Measurements from ENCODE around the gene AGR2.

AGR2 gene

GRCh38 chr7:16778476-16778875, 26.3 kb downstream of the AGR2 start:
- H3K36me3 ChIP-seq (ENCODE audit: insufficient read depth) = no peaks in the 10 kb centered on the region
- H3K4me3 ChIP-seq (IDR thresholded peaks at IDR 0.05; ENCODE audit: insufficient read depth, low read depth, low read length) = no peak overlapping the region
- H3K27ac ChIP-seq = no peak overlapping the region
- no peaks in the 10 kb centered on the region for H3K27me3 ChIP-seq (ENCODE audit: insufficient read depth, low read depth)
- H3K79me2 ChIP-seq (ENCODE audit: insufficient read depth, low read depth) = no peaks in the 10 kb centered on the region
- no peak overlapping the region for H2AFZ ChIP-seq (ENCODE audit: low read depth)
- no peak for TF ChIP-seq CTCF (conservative IDR thresholded peaks at IDR 0.05; ENCODE audit: low read depth, low read length)
- no peak overlapping the region for H3K9ac ChIP-seq
- no peaks in the 10 kb centered on the region for H4K20me1 ChIP-seq (ENCODE audit: insufficient read depth)
- no peak overlapping the region for H3K4me2 ChIP-seq
- H3K4me1 ChIP-seq (ENCODE audit: low read depth, poor library complexity, severe bottlenecking) = no peaks in the 10 kb centered on the region

GRCh38 chr7:16776053-16776452, 28.7 kb downstream of the AGR2 start:
- no peak for TF ChIP-seq CTCF (conservative IDR thresholded peaks at IDR 0.05; ENCODE audit: low read depth, low read length)
- no peak overlapping the region for H3K4me3 ChIP-seq (IDR thresholded peaks at IDR 0.05; ENCODE audit: insufficient read depth, low read depth, low read length)
- H4K20me1 ChIP-seq (ENCODE audit: insufficient read depth) = no peaks in the 10 kb centered on the region
- H3K27ac ChIP-seq = no peak overlapping the region
- no peaks in the 10 kb centered on the region for H3K4me1 ChIP-seq (ENCODE audit: low read depth, poor library complexity, severe bottlenecking)
- H3K4me2 ChIP-seq = no peak overlapping the region
- H3K79me2 ChIP-seq (ENCODE audit: insufficient read depth, low read depth) = no peaks in the 10 kb centered on the region
- H2AFZ ChIP-seq (ENCODE audit: low read depth) = no peak overlapping the region
- no peak overlapping the region for H3K9ac ChIP-seq
- no peaks in the 10 kb centered on the region for H3K27me3 ChIP-seq (ENCODE audit: insufficient read depth, low read depth)
- no peaks in the 10 kb centered on the region for H3K36me3 ChIP-seq (ENCODE audit: insufficient read depth)

GRCh38 chr7:16774986-16775385, 29.8 kb downstream of the AGR2 start:
- Histone ChIP-seq H3K27me3 (ENCODE audit: insufficient read depth, low read depth) (no peaks in the 10 kb centered on the region), H2AFZ (ENCODE audit: low read depth) (no peak overlapping the region), H3K4me3 (IDR thresholded peaks at IDR 0.05; ENCODE audit: insufficient read depth, low read depth, low read length) (no peak overlapping the region), H3K79me2 (ENCODE audit: insufficient read depth, low read depth) (no peaks in the 10 kb centered on the region), H3K4me2 (no peak overlapping the region), H4K20me1 (ENCODE audit: insufficient read depth) (no peaks in the 10 kb centered on the region), H3K4me1 (ENCODE audit: low read depth, poor library complexity, severe bottlenecking) (no peaks in the 10 kb centered on the region), H3K36me3 (ENCODE audit: insufficient read depth) (no peaks in the 10 kb centered on the region), H3K27ac (no peak overlapping the region), H3K9ac (no peak overlapping the region)
- no peak for TF ChIP-seq CTCF (conservative IDR thresholded peaks at IDR 0.05; ENCODE audit: low read depth, low read length)

GRCh38 chr7:16774294-16774693, 30.5 kb downstream of the AGR2 start:
- Histone ChIP-seq H3K27ac (no peak overlapping the region), H4K20me1 (ENCODE audit: insufficient read depth) (no peaks in the 10 kb centered on the region), H3K4me3 (IDR thresholded peaks at IDR 0.05; ENCODE audit: insufficient read depth, low read depth, low read length) (no peak overlapping the region), H3K9ac (no peak overlapping the region), H3K4me1 (ENCODE audit: low read depth, poor library complexity, severe bottlenecking) (no peaks in the 10 kb centered on the region), H3K79me2 (ENCODE audit: insufficient read depth, low read depth) (no peaks in the 10 kb centered on the region), H3K4me2 (no peak overlapping the region), H2AFZ (ENCODE audit: low read depth) (no peak overlapping the region), H3K27me3 (ENCODE audit: insufficient read depth, low read depth) (no peaks in the 10 kb centered on the region), H3K36me3 (ENCODE audit: insufficient read depth) (no peaks in the 10 kb centered on the region)
- no peak for TF ChIP-seq CTCF (conservative IDR thresholded peaks at IDR 0.05; ENCODE audit: low read depth, low read length)

GRCh38 chr7:16773884-16774283, 30.9 kb downstream of the AGR2 start:
- no peak overlapping the region for H3K9ac ChIP-seq
- no peaks in the 10 kb centered on the region for H3K79me2 ChIP-seq (ENCODE audit: insufficient read depth, low read depth)
- H2AFZ ChIP-seq (ENCODE audit: low read depth) = no peak overlapping the region
- H3K27ac ChIP-seq = no peak overlapping the region
- no peaks in the 10 kb centered on the region for H3K4me1 ChIP-seq (ENCODE audit: low read depth, poor library complexity, severe bottlenecking)
- no peak overlapping the region for H3K4me2 ChIP-seq
- no peak for TF ChIP-seq CTCF (conservative IDR thresholded peaks at IDR 0.05; ENCODE audit: low read depth, low read length)
- no peak overlapping the region for H3K4me3 ChIP-seq (IDR thresholded peaks at IDR 0.05; ENCODE audit: insufficient read depth, low read depth, low read length)
- H3K27me3 ChIP-seq (ENCODE audit: insufficient read depth, low read depth) = no peaks in the 10 kb centered on the region
- no peaks in the 10 kb centered on the region for H4K20me1 ChIP-seq (ENCODE audit: insufficient read depth)
- H3K36me3 ChIP-seq (ENCODE audit: insufficient read depth) = no peaks in the 10 kb centered on the region

All from KMS-11 (cell line).